CD1c-positive myeloid dendritic cell (primary cell): ENCODE results near the gene ZNF23.
"Not testable (repeated sequence)": the region's sequence is repeated elsewhere in the genome, so short reads cannot be mapped to it uniquely, and the experiment has no call there.

ENCODE experiments used
- DNase-seq: peaks from one replicate; pipeline ENCODE4 v3.0.0-alpha.2; 2016; ENCODE audit errors: extremely low spot score

Gene ZNF23

GRCh38 chr16:71461686-71462648 is at the start of gene ZNF23:
Gene ZNF23 (minus strand): TSS chr16:71462247. CDS start chr16:71456796, 5,451 bp downstream.
- peak; percentile 87 for DNase-seq

- no peak for DNase-seq
Measured at GRCh38 chr16:71507061-71507460, 45.0 kb upstream of the ZNF23 start.

- no peak for DNase-seq
Measured at GRCh38 chr16:71504901-71505300, 42.9 kb upstream of the ZNF23 start.

- DNase-seq: not testable (repeated sequence)
Measured at GRCh38 chr16:71504051-71504450, 42.0 kb upstream of the ZNF23 start.

- no peak for DNase-seq
Measured at GRCh38 chr16:71501547-71501946, 39.5 kb upstream of the ZNF23 start.

- no peak for DNase-seq
Measured at GRCh38 chr16:71500964-71501363, 38.9 kb upstream of the ZNF23 start.

- peak; percentile 62 for DNase-seq
Measured at GRCh38 chr16:71499775-71500364, 37.8 kb upstream of the ZNF23 start.

- DNase-seq: no peak
Measured at GRCh38 chr16:71498031-71498430, 36.0 kb upstream of the ZNF23 start.

- no peak for DNase-seq
Measured at GRCh38 chr16:71493213-71493612, 31.2 kb upstream of the ZNF23 start.

- no peak for DNase-seq
Measured at GRCh38 chr16:71492786-71493185, 30.7 kb upstream of the ZNF23 start.

- DNase-seq: no peak
Measured at GRCh38 chr16:71491054-71491453, 29.0 kb upstream of the ZNF23 start.

- DNase-seq: no peak
Measured at GRCh38 chr16:71490361-71490760, 28.3 kb upstream of the ZNF23 start.

GRCh38 chr16:71489122-71489521 is 27.1 kb upstream of the ZNF23 start, which contains the start of gene ZNF19:
Gene ZNF19 (minus strand): TSS chr16:71489324. CDS start chr16:71482114, 7,210 bp downstream.
- DNase-seq: no peak

GRCh38 chr16:71484006-71484893 is 22.2 kb upstream of the ZNF23 start:
- peak; percentile 87 for DNase-seq

- DNase-seq: no peak
Measured at GRCh38 chr16:71482569-71482968, 20.5 kb upstream of the ZNF23 start.

- no peak for DNase-seq
Measured at GRCh38 chr16:71480956-71481355, 18.9 kb upstream of the ZNF23 start.

GRCh38 chr16:71479420-71479819 is 17.4 kb upstream of the ZNF23 start:
- no peak for DNase-seq

- DNase-seq: no peak
Measured at GRCh38 chr16:71476457-71477124, 14.5 kb upstream of the ZNF23 start.

GRCh38 chr16:71474864-71475263 is 12.8 kb upstream of the ZNF23 start:
- no peak for DNase-seq

- DNase-seq: no peak
Measured at GRCh38 chr16:71473891-71474290, 11.8 kb upstream of the ZNF23 start.

- DNase-seq: no peak
Measured at GRCh38 chr16:71472931-71473330, 10.9 kb upstream of the ZNF23 start.
